Mesodermal cell (in vitro differentiated cells): ENCODE data around the gene IPO11.
"Not testable (repeated sequence)": the region's sequence is repeated elsewhere in the genome, so short reads cannot be mapped to it uniquely, and the experiment has no call there.

Source experiments
- H3K27ac ChIP-seq: 2 replicates; pipeline ENCODE4 v1.7.0; 2013; ENCODE audit warnings: mild to moderate bottlenecking, low read depth, low read length, moderate library complexity; ENCODE audit not compliant: severe bottlenecking
- H3K36me3 ChIP-seq: 2 replicates; pipeline ENCODE4 v1.7.1; 2013; ENCODE audit warnings: mild to moderate bottlenecking, low read length, moderate library complexity; ENCODE audit not compliant: control insufficient read depth, insufficient read depth
- H3K4me1 ChIP-seq: one replicate; pipeline ENCODE4 v1.7.1; 2013; ENCODE audit warnings: mild to moderate bottlenecking, low read length; ENCODE audit not compliant: insufficient read depth, control insufficient read depth, poor library complexity, severe bottlenecking
- H3K4me3 ChIP-seq: 2 replicates; pipeline ENCODE4 v1.7.0; 2013; ENCODE audit warnings: low read length, control low read depth, mild to moderate bottlenecking; ENCODE audit not compliant: insufficient read depth, poor library complexity, severe bottlenecking; ENCODE audit errors: extremely low read depth
- H3K9me3 ChIP-seq: 2 replicates; pipeline ENCODE4 v1.7.1; 2013; ENCODE audit warnings: mild to moderate bottlenecking, low read length, moderate library complexity; ENCODE audit not compliant: control insufficient read depth
- WGBS, 2 experiments: methylation state at CpG; one replicate each; pipeline ENCODE4 v1.1.5; 2013; ENCODE audit warnings: missing lambda C conversion rate in 2 of 2; ENCODE audit not compliant: insufficient coverage in 2 of 2; 5-methylcytosine and 5-hydroxymethylcytosine counted together

IPO11 gene

DNA sequence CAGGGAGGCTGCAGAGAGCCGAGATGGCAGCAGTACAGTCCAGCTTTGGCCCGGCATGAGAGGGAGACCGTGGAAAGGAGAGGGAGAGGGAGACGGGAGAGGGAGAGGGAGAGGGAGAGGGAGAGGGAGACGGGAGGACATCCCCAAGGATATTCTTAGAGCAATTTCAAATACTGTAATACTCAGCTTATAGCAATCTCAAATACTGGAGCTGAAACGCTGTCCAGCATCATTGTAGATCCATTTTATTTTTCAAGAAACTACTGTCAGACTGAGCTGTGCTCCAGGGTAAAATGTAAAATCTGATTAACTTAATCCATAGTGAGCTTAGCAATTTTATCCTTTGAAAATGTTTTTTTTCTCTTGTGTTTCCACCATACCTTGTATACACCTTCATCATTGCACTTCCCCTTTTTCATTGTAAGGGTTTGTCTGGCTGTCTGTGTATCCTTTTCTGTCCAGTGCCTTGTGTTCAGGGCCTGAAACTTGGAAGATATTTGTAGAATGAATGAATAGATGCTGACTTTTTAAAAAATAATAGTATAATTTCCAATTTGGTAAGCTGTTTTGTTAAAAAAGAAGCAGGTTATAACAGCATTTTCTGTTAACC, 102.1 kb downstream of the IPO11 start:
- no peaks in the 10 kb centered on the region for H3K4me1 ChIP-seq
- peaks cover 14% of the 10 kb centered on the region for H3K36me3 ChIP-seq
- no peak overlapping the region for H3K27ac ChIP-seq
- no peak overlapping the region for H3K4me3 ChIP-seq
- WGBS, 2 experiments: no CpG with 5 or more reads among the region's 6 CpGs
- H3K9me3 ChIP-seq: no peaks in the 10 kb centered on the region

DNA sequence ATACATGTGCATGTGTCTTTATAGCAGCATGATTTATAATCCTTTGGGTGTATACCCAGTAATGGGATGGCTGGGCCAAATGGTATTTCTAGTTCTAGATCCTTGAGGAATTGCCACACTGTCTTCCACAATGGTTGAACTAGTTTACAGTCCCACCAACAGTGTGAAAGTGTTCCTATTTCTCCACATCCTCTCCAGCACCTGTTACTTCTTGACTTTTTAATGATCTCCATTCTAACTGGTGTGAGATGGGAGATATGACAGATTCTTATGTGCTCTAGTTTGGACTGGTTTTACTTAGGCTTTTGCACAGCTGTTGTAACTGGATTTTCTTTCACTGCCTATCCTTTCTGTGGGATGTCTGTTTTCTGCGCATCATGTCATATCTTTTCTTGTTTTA, 108.2 kb downstream of the IPO11 start:
- H3K36me3 ChIP-seq, H3K9me3 ChIP-seq, H3K4me3 ChIP-seq, H3K27ac ChIP-seq, H3K4me1 ChIP-seq: not testable (repeated sequence)
- WGBS, 2 experiments: no CpG with 5 or more reads among the region's 1 CpG

DNA sequence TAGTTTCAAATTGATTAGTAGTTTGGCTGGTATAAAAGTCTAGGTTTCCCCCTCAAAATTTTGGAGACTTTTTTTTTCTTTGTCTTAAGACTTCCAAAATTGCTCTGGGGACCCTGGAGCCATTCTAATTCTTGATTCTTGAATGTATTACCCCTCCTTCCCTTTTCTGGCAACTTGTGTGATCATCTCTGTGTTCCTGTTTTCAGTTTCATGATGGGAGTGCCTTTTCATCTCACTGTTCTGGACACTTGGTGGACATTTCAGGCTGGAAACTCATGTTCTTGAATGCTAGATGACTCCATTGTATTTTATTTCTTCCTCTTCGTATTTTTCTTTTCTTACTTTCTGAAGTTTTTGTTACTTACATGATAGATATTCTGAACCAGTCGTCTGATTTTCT, 108.8 kb downstream of the IPO11 start:
- WGBS, 2 experiments: 86% methylated on average over 1 of the region's 2 CpGs; no CpG with 5 or more reads in 1 of the 2 experiments
- Histone ChIP-seq H3K27ac (no peak overlapping the region), H3K9me3 (no peaks in the 10 kb centered on the region), H3K36me3 (peaks cover 7% of the 10 kb centered on the region), H3K4me1 (no peaks in the 10 kb centered on the region), H3K4me3 (no peak overlapping the region)

DNA sequence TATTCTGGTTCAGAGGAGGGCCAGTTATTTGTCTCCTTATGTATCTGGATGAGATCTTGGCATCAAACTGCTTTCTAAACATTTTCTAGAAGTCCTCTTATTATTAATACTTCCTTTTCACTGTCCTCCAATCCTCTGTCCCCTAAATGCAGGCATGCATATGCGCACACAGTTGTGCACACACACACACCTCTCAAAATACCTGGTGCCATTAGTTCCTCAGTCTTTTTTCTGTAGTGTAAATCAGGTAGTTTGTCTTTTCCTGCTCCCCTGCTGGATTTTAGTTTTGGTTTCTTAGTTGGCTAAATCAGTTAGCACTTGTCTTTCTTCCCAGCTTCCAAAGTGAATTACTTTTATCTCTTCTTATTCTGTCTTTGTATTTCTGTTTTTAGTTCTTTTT, 110.2 kb downstream of the IPO11 start:
- H3K27ac ChIP-seq: no peak overlapping the region
- no peaks in the 10 kb centered on the region for H3K9me3 ChIP-seq
- WGBS, 2 experiments: no CpG with 5 or more reads among the region's 1 CpG
- H3K4me3 ChIP-seq: no peak overlapping the region
- H3K4me1 ChIP-seq: no peaks in the 10 kb centered on the region
- H3K36me3 ChIP-seq: peaks cover 4% of the 10 kb centered on the region

DNA sequence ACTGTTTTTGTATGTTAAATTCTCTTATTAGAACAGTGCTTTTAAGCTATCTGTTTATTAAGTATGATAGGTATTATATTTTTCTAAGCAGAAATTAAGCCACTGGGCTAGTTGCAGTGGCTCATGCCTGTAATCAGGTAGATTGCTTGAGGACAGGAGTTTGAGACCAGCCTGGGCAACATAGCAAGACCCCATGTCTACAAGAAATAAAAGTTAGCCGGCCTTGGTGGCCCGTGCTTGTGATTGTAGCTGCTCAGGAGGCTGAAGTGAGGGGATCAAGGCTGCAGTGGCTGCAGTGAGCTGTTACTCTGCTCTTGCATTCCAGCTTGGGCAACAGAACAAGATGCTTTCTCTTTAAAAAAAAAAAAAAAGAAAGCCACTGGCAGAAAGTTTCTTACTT, 121.0 kb downstream of the IPO11 start:
- H3K36me3 ChIP-seq: peaks cover 26% of the 10 kb centered on the region
- no peaks in the 10 kb centered on the region for H3K9me3 ChIP-seq
- H3K4me3 ChIP-seq: no peak overlapping the region
- no peak overlapping the region for H3K27ac ChIP-seq
- 86 to 100% methylated on average over 1 to 2 of the region's 2 CpGs for WGBS, 2 experiments
- H3K4me1 ChIP-seq: no peaks in the 10 kb centered on the region

DNA sequence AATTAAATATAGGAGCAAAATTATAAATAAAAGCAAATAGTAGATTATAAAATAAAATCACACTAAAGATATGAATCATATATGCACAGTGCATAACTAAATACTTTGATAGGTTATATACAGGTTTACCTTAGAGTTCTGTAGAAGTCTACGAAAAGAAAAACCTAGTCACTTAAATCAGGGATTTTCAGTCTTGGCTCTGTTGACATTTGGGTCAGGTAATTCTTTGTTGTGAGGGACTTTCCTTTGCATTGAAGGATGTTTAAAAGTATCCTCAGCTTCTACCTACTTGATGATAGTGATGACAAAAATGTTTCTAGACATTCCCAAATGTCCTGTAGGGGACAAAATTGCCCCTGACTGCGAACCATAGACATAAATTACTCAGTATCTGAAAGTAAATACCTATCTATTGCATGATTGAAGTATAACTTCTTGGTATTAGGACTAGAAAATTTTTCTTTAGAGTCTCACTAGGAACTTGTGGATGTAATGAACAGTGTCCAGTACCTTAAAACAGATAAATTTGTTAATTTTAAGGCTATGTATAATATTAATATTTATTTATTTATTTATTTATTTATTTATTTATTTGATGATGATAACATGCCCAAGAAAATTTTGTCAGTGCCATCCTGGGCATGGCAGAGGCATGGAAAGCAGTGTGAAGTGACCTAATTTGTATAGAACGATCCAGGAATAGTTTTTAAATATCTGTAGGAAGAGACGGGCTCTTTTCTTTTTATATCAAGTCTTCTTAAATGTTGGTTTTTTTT, 122.1 kb downstream of the IPO11 start:
- Histone ChIP-seq H3K36me3 (peaks cover 35% of the 10 kb centered on the region), H3K4me3 (no peak overlapping the region)
- no CpG with 5 or more reads among the region's 4 CpGs for WGBS, 2 experiments

DNA sequence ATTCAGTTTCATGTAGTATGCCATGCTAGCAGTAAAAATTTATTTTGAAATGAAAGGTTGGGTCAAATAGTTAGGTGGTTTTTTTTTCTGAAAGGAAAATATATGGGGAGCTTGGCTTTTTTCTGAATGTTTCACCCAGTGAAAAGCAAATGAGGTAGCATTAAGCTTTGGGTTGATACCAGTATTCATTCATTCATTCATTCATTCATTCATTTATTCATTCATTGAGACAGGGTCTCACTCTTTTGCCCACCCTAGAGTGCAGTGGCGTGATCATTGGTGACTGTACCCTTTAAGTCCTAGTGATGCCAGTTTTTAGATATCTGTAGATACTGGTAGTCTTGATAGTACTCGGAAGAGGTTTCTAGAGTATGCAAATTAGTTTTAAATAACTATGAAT, 123.7 kb downstream of the IPO11 start:
- no CpG with 5 or more reads among the region's 2 CpGs for WGBS, 2 experiments
- H3K27ac ChIP-seq: no peak overlapping the region
- H3K4me3 ChIP-seq: no peak overlapping the region
- H3K9me3 ChIP-seq: no peaks in the 10 kb centered on the region
- H3K36me3 ChIP-seq: peaks cover 35% of the 10 kb centered on the region
- H3K4me1 ChIP-seq: no peaks in the 10 kb centered on the region

More for the DNA sequence above, 122.1 kb downstream of the IPO11 start:
- H3K4me1 ChIP-seq: no peaks in the 10 kb centered on the region
- H3K27ac ChIP-seq: no peak overlapping the region
- no peaks in the 10 kb centered on the region for H3K9me3 ChIP-seq

DNA sequence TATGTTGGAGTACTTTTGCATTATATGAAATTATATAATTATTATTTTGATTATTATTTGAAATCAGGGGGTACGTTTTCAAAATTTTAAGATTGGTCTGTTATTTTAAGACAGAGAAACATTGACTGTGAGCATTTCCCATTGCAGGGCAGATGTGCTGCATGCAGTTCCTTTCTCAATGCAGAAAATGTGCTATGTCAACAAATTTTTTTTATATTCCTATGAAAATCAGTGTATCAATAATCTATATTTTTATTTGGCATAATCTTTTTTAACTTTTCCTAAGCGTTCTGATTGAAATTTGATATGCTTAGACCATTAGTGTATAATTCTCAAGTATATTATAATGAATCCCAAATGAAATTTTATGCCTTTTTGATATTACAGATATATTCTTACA, 124.2 kb downstream of the IPO11 start:
- no peak overlapping the region for H3K27ac ChIP-seq
- H3K4me3 ChIP-seq: no peak overlapping the region
- H3K36me3 ChIP-seq: peaks cover 36% of the 10 kb centered on the region
- H3K9me3 ChIP-seq: no peaks in the 10 kb centered on the region
- no CpG with 5 or more reads among the region's 2 CpGs for WGBS, 2 experiments
- no peaks in the 10 kb centered on the region for H3K4me1 ChIP-seq

DNA sequence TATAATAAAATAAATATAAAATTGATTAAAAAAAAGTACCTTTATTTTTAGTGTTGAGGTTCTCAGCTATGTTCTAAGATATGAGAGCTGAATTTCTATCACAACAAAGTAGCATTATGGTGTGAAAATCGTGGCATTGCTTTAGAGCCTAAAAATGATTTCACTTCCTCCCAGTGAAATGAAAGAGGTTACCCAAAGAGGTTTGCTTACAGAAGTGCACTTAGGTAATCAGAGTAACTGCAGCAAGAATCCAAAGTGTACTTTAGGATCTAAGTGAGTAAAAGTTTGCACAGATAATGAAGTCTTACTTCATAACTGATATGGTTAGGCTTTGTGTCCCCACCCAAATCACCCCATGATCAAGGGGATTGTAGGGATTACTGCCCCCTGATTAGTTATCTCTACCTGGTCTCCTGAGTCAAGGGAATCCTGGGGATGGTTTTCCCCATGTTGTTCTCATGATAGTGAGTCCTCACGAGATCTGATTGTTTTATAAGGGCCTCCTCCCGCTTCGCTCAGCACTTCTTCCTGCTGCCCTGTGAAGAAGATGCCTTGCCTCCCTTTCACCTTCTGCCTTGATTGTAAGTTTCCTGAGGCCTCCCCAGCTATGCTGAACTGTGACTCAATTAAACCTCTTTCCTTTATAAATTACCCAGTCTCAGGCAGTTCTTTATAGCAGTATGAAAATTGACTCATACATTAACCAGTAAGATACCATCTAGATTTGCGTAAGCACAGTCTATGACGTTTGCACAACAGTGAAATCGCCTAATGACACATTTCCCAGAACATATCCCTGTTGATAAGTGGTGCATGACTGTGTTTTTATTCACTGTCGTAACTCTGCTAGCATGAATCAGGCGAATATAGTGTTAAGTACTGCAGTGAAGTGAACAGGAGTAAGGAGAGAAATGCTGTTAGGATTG, 125.7 kb downstream of the IPO11 start:
- Histone ChIP-seq H3K4me1 (no peaks in the 10 kb centered on the region), H3K36me3 (peaks cover 32% of the 10 kb centered on the region), H3K27ac (peak overlapping the region; percentile 16), H3K4me3 (no peak overlapping the region), H3K9me3 (no peaks in the 10 kb centered on the region)
- WGBS, 2 experiments: 83 to 96% methylated on average over 6 to 8 of the region's 9 CpGs

DNA sequence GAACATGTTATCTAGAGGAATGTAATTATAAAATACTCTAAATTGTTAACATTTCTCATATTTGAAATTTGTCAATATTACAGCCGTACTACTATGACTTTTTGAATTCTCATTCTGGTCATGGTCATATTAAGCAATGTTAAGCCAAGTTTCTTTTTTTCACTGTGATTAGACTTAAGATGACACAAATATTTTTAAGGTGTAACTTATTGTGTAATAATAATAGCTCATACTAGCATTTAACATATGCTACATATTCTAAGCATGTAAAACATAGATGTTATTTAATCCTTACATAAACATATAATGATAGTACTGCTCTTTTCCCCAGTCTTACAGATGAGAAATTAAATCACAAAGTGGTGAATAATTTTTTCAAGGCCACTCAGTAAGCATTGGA, 130.2 kb downstream of the IPO11 start:
- Histone ChIP-seq H3K27ac (no peak overlapping the region), H3K4me3 (no peak overlapping the region), H3K36me3 (peaks cover 34% of the 10 kb centered on the region), H3K4me1 (no peaks in the 10 kb centered on the region), H3K9me3 (no peaks in the 10 kb centered on the region)
- WGBS, 2 experiments: no CpG with 5 or more reads among the region's 1 CpG
